ENCODE measurements around the gene CYP1A1.

DNA sequence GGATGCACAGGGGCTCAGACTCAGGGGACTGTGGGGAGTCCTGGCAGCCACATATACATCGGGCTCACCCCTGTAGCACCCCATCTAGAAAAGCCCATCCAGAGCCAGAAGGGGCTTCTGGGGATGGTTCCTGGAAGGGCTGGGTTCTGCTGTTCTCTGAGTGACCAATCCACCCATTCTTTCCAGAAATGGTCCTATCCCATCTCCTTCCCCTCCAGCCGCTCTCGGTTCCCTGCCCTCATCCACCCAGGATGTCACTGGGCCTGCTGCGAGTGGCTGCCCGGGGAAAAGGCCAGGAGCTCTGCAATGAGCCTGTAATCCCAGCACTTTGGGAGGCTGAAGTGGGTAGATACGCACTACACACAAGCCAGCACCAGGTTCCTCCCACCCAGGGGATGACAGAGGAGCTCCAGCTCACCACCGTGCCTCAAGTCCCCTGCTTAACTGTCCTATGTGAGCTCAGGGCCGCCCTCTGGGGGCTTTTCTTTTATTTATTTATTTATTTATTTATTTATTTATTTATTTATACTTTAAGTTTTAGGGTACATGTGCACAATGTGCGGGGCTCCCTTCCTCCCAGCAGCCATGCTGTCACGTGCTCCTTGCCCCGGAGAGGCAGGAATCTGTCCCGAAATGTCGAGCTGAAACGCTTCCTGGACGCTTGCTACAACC, 42.9 kb upstream of the CYP1A1 start:
- TF ChIP-seq, protein P1, sequence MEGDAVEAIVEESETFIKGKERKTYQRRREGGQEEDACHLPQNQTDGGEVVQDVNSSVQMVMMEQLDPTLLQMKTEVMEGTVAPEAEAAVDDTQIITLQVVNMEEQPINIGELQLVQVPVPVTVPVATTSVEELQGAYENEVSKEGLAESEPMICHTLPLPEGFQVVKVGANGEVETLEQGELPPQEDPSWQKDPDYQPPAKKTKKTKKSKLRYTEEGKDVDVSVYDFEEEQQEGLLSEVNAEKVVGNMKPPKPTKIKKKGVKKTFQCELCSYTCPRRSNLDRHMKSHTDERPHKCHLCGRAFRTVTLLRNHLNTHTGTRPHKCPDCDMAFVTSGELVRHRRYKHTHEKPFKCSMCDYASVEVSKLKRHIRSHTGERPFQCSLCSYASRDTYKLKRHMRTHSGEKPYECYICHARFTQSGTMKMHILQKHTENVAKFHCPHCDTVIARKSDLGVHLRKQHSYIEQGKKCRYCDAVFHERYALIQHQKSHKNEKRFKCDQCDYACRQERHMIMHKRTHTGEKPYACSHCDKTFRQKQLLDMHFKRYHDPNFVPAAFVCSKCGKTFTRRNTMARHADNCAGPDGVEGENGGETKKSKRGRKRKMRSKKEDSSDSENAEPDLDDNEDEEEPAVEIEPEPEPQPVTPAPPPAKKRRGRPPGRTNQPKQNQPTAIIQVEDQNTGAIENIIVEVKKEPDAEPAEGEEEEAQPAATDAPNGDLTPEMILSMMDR (IDR thresholded peaks at IDR 0.05), result no peak
- TF ChIP-seq POLR2A (IDR thresholded peaks at IDR 0.05), result no peak

Data from adrenal gland (tissue), 5 donors.